ENCODE data around the gene PHAF1.

Gene PHAF1

GRCh38 chr16:67163999-67164558, 54.3 kb downstream of the PHAF1 start:
- no peak for FAIRE-seq
- no peak for TF ChIP-seq CTCF (IDR thresholded peaks at IDR 0.05; ENCODE audit: insufficient read depth, missing control alignments)
- no peak for DNase-seq (ENCODE audit: insufficient read length, low spot score)

DNA sequence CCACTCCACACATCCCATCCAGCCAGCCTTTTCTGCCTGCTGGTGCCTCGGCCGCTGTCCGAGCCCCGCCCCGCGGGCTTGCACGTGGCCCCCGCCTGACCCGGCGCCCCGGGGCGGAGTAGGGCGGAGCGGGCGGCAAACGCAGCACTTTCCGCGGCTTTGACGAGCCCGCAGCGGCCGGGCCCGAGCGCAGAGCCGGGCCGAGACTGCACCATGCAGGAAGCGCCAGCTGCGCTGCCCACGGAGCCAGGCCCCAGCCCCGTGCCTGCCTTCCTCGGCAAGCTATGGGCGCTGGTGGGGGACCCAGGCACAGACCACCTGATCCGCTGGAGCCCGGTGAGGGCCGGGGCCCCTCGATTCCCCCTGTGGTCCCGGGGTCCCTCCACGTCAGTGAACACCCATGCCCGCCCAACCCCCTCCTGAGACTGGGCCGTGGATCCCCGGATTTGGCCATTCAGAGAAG, 54.9 kb downstream of the PHAF1 start, which contains the start of gene HSF4:
HSF4 (plus strand) TSS at position 147 of the 463 bp plus-strand sequence; CDS start at position 214, 67 bp downstream.
- FAIRE-seq (no peak), DNase-seq (ENCODE audit: insufficient read length, low spot score) (no peak)
- no peak for TF ChIP-seq CTCF (IDR thresholded peaks at IDR 0.05; ENCODE audit: insufficient read depth, missing control alignments)

- no peak for FAIRE-seq
- TF ChIP-seq CTCF (IDR thresholded peaks at IDR 0.05; ENCODE audit: insufficient read depth, missing control alignments): no peak
- no peak for DNase-seq (ENCODE audit: insufficient read length, low spot score)
Measured at GRCh38 chr16:67165121-67166078, 55.7 kb downstream of the PHAF1 start.

GRCh38 chr16:67166110-67166547, 56.4 kb downstream of the PHAF1 start:
- no peak for FAIRE-seq
- no peak for DNase-seq (ENCODE audit: insufficient read length, low spot score)
- no peak for TF ChIP-seq CTCF (IDR thresholded peaks at IDR 0.05; ENCODE audit: insufficient read depth, missing control alignments)

DNA sequence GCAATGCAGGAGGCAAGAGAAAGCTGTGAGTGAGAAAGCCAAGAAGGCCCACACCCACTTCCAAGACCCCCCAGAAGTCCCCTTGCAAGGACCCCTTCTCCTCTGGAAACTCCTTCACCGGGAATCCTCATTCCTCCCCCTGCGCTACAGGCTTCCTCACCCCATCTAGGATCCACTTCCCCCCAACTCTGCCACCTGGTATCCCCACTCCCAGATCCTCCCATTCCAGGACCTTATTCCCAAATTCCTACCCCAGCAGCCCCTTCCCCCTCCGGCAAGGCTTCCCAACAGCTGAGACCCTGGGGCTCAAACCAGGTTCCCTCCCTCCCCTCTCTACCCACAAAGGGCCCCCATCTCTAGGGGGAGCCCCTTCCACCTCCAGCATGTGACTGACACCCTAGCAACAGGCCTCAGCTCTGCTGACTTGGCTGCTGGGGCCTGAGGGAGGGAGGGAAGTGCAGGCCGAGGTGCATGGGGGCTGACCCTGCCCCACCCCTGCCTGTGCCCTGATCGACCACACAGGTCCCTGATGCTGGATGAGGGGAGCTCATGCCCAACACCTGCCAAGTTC, 56.9 kb downstream of the PHAF1 start:
- FAIRE-seq (no peak), DNase-seq (ENCODE audit: insufficient read length, low spot score) (no peak)
- no peak for TF ChIP-seq CTCF (IDR thresholded peaks at IDR 0.05; ENCODE audit: insufficient read depth, missing control alignments)

- FAIRE-seq: no peak
- DNase-seq (ENCODE audit: insufficient read length, low spot score): no peak
Measured at GRCh38 chr16:67167588-67167987, 57.8 kb downstream of the PHAF1 start.

More at GRCh38 chr16:67167588-67167987, 57.8 kb downstream of the PHAF1 start:
- TF ChIP-seq CTCF (IDR thresholded peaks at IDR 0.05; ENCODE audit: insufficient read depth, missing control alignments): no peak
